PFSK-1 (cell line): ENCODE data around the gene LILRA6.

Experiments
- FOXP2 ChIP-seq: optimal IDR thresholded peaks from 2 replicates; pipeline ENCODE3; 2011; ENCODE audit warnings: borderline replicate concordance, control low read depth, inconsistent platforms; ENCODE audit not compliant: insufficient read depth; ENCODE audit errors: extremely low read length, extremely low read depth
- POLR2AphosphoS5 ChIP-seq: IDR thresholded peaks from 2 replicates; pipeline ENCODE4 v1.6.1; 2012; ENCODE audit warnings: low read depth, mild to moderate bottlenecking, control low read depth, low read length, moderate library complexity
- REST ChIP-seq, 2 experiments: IDR thresholded peaks; 2 replicates each; pipeline versions ENCODE4 v1.6.1 to v1.8.0; 2011 to 2012; ENCODE audit warnings: low read depth in 2 of 2, low read length in 2 of 2, control low read depth in 1 of 2, inconsistent platforms in 1 of 2, mild to moderate bottlenecking in 1 of 2, moderate library complexity in 1 of 2; ENCODE audit not compliant: insufficient read depth in 1 of 2
- SIN3A ChIP-seq: IDR thresholded peaks from 2 replicates; pipeline ENCODE4 v1.6.1; 2012; ENCODE audit warnings: mild to moderate bottlenecking, low read length, moderate library complexity, borderline replicate concordance; ENCODE audit not compliant: insufficient read depth
- TAF1 ChIP-seq: IDR thresholded peaks from 2 replicates; pipeline ENCODE4 v1.6.1; 2012; ENCODE audit warnings: low read length, control low read depth, borderline replicate concordance; ENCODE audit not compliant: insufficient read depth

The LILRA6 gene

GRCh38 chr19:54268936-54269335 lies 26.3 kb upstream of the LILRA6 start:
- TF ChIP-seq SIN3A, result no peak

GRCh38 chr19:54266133-54266532 lies 23.5 kb upstream of the LILRA6 start:
- TF ChIP-seq POLR2AphosphoS5, result no peak
- TF ChIP-seq FOXP2, result no peak
- TF ChIP-seq TAF1, result no peak
- no peak for TF ChIP-seq REST (IDR thresholded peaks at IDR 0.05; ENCODE audit: insufficient read depth in 1 of 2, low read depth in 2 of 2, low read length in 2 of 2)
- no peak for TF ChIP-seq SIN3A

- TF ChIP-seq REST (IDR thresholded peaks at IDR 0.05; ENCODE audit: insufficient read depth in 1 of 2, low read depth in 2 of 2, low read length in 2 of 2) (no peak), FOXP2 (no peak), POLR2AphosphoS5 (no peak), TAF1 (no peak), SIN3A (no peak)
These were observed 19.9 kb upstream of the LILRA6 start for GRCh38 chr19:54262470-54262869.

- TF ChIP-seq REST (IDR thresholded peaks at IDR 0.05; ENCODE audit: insufficient read depth in 1 of 2, low read depth in 2 of 2, low read length in 2 of 2) (no peak), SIN3A (no peak), POLR2AphosphoS5 (no peak), FOXP2 (no peak), TAF1 (no peak)
These were observed 19.5 kb upstream of the LILRA6 start for GRCh38 chr19:54262066-54262465.

DNA sequence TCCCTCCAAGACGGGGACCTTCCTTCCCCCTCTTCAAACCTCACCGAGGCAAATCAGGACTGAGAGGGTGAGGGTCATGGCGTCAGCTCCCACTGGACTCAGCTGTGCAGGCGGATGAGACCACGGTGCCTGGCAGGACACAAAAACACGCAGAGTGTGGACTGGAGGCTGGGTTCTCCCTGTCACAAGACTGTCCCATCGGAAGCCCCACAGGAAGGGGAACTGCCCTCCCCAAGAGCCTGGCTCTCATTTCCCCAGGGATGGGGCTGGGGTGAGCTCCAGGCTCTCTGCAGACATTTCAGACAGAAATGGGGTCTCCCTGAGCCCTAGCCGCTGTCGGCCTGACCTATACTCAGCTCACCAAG lies 14.5 kb upstream of the LILRA6 start, which contains the start of gene LILRB5:
TSS of gene LILRB5 (minus strand) at position 158 of the 365 bp plus-strand sequence. CDS start at position 78, 80 bp downstream.
- TF ChIP-seq REST (IDR thresholded peaks at IDR 0.05; ENCODE audit: insufficient read depth in 1 of 2, low read depth in 2 of 2, low read length in 2 of 2), result no peak
- TF ChIP-seq POLR2AphosphoS5, result no peak
- TF ChIP-seq TAF1, result no peak
- no peak for TF ChIP-seq SIN3A
- TF ChIP-seq FOXP2, result no peak
